A673 (cell line): ENCODE results near the gene ZNF487.

Experiments
- CTCF ChIP-seq: fragments of 300-800, 200-600 bp; sonication (generic); conservative IDR thresholded peaks from 2 replicates; pipeline ENCODE4 v1.5.1; 2017; ENCODE audit warnings: low read depth, mild to moderate bottlenecking, antibody characterized with exemption, low read length, moderate library complexity, mixed read lengths
- EZH2 ChIP-seq: fragments of 200-600 bp; sonication (generic); IDR thresholded peaks from 2 replicates; pipeline ENCODE4 v1.6.1; 2017; ENCODE audit warnings: borderline replicate concordance, low read depth, mild to moderate bottlenecking, mixed read lengths, antibody characterized with exemption, low read length; ENCODE audit not compliant: poor library complexity, severe bottlenecking

DNA sequence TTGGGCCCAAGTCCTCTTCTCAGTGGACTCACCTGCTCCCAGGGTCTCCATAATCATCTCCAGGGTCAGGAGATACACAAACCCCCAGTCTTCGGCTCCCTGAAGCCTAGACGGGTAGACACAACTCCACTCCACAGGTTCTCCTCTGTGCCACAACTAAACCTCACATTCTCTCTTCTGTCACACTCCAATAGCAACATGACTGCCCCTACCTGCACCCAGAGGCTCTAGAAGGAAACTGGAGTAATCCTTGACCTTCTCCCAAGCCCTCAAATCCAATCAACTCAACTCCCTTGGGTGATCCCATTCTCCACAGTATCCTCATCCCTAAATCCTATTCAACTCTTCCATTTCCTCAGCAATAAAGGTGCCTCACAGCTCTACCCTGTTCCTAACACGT is 44.2 kb upstream of the ZNF487 start:
- no peak for TF ChIP-seq EZH2
- TF ChIP-seq CTCF, result no peak
